K562 (cell line): ENCODE data around the gene AHNAK. TPM values are rescaled to one million over a fixed set of nuclear protein-coding genes. Genes with fewer than 3 reads are reported as not detected.

Experiments
- BRCA1 ChIP-seq, 2 experiments: fragments of 450-650 bp in 1 of 2; sonication (generic) in 1 of 2; formaldehyde crosslinking in 1 of 2; IDR thresholded peaks; 2 replicates each; pipeline versions ENCODE4 v1.5.0 to v1.6.1; 2017 to 2020; ENCODE audit warnings: mild to moderate bottlenecking in 1 of 2, missing genetic modification reagents in 1 of 2
- CTCF ChIP-seq, 3 experiments: IDR thresholded peaks in 2 of 3; conservative IDR thresholded peaks in 1 of 3; 2 replicates each; pipeline ENCODE4 v1.5.1; 2011 to 2012; ENCODE audit warnings: low read length in 3 of 3, mild to moderate bottlenecking in 3 of 3, control low read depth in 2 of 3, improper control_type of control experiment in 1 of 3, inconsistent platforms in 1 of 3, low read depth in 1 of 3, mixed read lengths in 1 of 3, moderate library complexity in 1 of 3; ENCODE audit not compliant: insufficient read depth in 2 of 3
- CUX1 ChIP-seq: fragments of 200-800 bp; sonication (Bioruptor generic); IDR thresholded peaks from 2 replicates; pipeline ENCODE4 v1.6.1; 2016; ENCODE audit warnings: missing genetic modification characterization, missing compliant biosample characterization
- DMBX1 ChIP-seq: fragments of 250-450 bp; sonication (Bioruptor Pico); IDR thresholded peaks from 2 replicates; pipeline ENCODE4 v1.8.0; 2022; ENCODE audit warnings: inconsistent platforms, mild to moderate bottlenecking, moderate library complexity, borderline replicate concordance
- ESRRB ChIP-seq: fragments of 250-450 bp; sonication (Bioruptor Pico); IDR thresholded peaks from 2 replicates; pipeline ENCODE4 v1.5.0; 2020; ENCODE audit warnings: mild to moderate bottlenecking, moderate library complexity, borderline replicate concordance
- PRPF4 ChIP-seq: fragments of 200-400 bp; formaldehyde crosslinking; IDR thresholded peaks from one replicate; pipeline ENCODE4 v1.6.1; 2017; ENCODE audit warnings: low read length, low read depth, mild to moderate bottlenecking; ENCODE audit not compliant: insufficient read depth, poor library complexity, severe bottlenecking
- RNF219 ChIP-seq: fragments of 250-450 bp; sonication (Bioruptor Pico); IDR thresholded peaks from 2 replicates; pipeline ENCODE4 v1.5.0; 2022; ENCODE audit warnings: mild to moderate bottlenecking
- ZNF316 ChIP-seq: fragments of 450-650 bp; IDR thresholded peaks from 2 replicates; pipeline ENCODE4 v1.6.1; 2016
- ZZZ3 ChIP-seq: fragments of 450-650 bp; IDR thresholded peaks from 2 replicates; pipeline ENCODE4 v1.6.1; 2016; ENCODE audit warnings: antibody characterized with exemption, mild to moderate bottlenecking, moderate library complexity
- polyA plus RNA-seq, 8 experiments: library from polyadenylated mRNA; depleted of rRNA in 4 of 8; stranded (reverse) in 5 of 8; unstranded in 3 of 8; fragments of >200 nt; fragmentation: Nextera tagmentation in 2 of 8; fragmentation: Illumina TruSeq in 1 of 8; extraction: Ambion mirVana in 2 of 8; extraction: Trizol in 1 of 8; gene quantifications; 2 replicates each; pipeline versions ENCODE4 v1.2.1 to v1.2.3, GENCODE V29; 2011 to 2014; ENCODE audit warnings: inconsistent platforms in 1 of 8, missing spikeins in 1 of 8
- total RNA-seq, 7 experiments: library from RNA; depleted of rRNA in 6 of 7; stranded (reverse); fragments of >200 nt in 6 of 7; fragmentation: Illumina TruSeq in 2 of 7; extraction: Trizol in 2 of 7; gene quantifications; 2 replicates each; pipeline versions ENCODE4 v1.2.1 to v1.2.3, GENCODE V29; 2011 to 2021; ENCODE audit warnings: low replicate concordance in 1 of 7
- TF ChIP-seq, protein P1 (sequence below): fragments of 250-450 bp; sonication (Bioruptor Pico); IDR thresholded peaks from 2 replicates; pipeline ENCODE4 v1.4.0; 2020; ENCODE audit warnings: mild to moderate bottlenecking, moderate library complexity, borderline replicate concordance
- TF ChIP-seq, protein P2 (sequence below): fragments of 450-650 bp; formaldehyde crosslinking; IDR thresholded peaks from 2 replicates; pipeline ENCODE4 v1.4.0; 2020; ENCODE audit warnings: mild to moderate bottlenecking, moderate library complexity

Gene AHNAK
- total and polyA plus RNA-seq, 9 of the 15 experiments (the other 6 are each of a cell fraction or from before 2014, with no cell fraction given) = 1.5 to 89.7 (median 45.0) TPM

- TF ChIP-seq DMBX1 (CRISPR knock-in tag) (no peak), PRPF4 (no peak), RNF219 (CRISPR knock-in tag) (no peak), CUX1 (CRISPR knock-in tag) (0 out of 2 replicates have a peak, but pooled peaks have one; percentile 51), ZNF316 (no peak), ZZZ3 (no peak), CTCF (IDR thresholded peaks at IDR 0.05 in 2 of 3, conservative IDR thresholded peaks at IDR 0.05 in 1 of 3; ENCODE audit: insufficient read depth in 2 of 3, low read depth in 1 of 3, low read length in 3 of 3) (peak; percentile 1 to 6 (median 1); a peak in 1 of 6 replicates), ESRRB (CRISPR knock-in tag) (no peak), BRCA1 (IDR thresholded peaks at IDR 0.05) (no peak), BRCA1 (CRISPR knock-in tag; IDR thresholded peaks at IDR 0.05) (no peak)
- TF ChIP-seq, protein P1, sequence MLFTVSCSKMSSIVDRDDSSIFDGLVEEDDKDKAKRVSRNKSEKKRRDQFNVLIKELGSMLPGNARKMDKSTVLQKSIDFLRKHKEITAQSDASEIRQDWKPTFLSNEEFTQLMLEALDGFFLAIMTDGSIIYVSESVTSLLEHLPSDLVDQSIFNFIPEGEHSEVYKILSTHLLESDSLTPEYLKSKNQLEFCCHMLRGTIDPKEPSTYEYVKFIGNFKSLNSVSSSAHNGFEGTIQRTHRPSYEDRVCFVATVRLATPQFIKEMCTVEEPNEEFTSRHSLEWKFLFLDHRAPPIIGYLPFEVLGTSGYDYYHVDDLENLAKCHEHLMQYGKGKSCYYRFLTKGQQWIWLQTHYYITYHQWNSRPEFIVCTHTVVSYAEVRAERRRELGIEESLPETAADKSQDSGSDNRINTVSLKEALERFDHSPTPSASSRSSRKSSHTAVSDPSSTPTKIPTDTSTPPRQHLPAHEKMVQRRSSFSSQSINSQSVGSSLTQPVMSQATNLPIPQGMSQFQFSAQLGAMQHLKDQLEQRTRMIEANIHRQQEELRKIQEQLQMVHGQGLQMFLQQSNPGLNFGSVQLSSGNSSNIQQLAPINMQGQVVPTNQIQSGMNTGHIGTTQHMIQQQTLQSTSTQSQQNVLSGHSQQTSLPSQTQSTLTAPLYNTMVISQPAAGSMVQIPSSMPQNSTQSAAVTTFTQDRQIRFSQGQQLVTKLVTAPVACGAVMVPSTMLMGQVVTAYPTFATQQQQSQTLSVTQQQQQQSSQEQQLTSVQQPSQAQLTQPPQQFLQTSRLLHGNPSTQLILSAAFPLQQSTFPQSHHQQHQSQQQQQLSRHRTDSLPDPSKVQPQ (CRISPR knock-in tag) = no peak
- TF ChIP-seq, protein P2, sequence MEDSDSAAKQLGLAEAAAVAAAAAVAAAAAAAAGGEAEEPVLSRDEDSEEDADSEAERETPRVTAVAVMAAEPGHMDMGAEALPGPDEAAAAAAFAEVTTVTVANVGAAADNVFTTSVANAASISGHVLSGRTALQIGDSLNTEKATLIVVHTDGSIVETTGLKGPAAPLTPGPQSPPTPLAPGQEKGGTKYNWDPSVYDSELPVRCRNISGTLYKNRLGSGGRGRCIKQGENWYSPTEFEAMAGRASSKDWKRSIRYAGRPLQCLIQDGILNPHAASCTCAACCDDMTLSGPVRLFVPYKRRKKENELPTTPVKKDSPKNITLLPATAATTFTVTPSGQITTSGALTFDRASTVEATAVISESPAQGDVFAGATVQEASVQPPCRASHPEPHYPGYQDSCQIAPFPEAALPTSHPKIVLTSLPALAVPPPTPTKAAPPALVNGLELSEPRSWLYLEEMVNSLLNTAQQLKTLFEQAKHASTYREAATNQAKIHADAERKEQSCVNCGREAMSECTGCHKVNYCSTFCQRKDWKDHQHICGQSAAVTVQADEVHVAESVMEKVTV = peak; percentile 55; the same call in 1 of the 2 replicates
These were observed 45.0 kb upstream of the AHNAK start, which contains the start of gene TUT1 (continued) for GRCh38 chr11:62591448-62592145.
